ENCODE data around the gene ATP6V1C2.

- TF ChIP-seq SMC3 (conservative IDR thresholded peaks at IDR 0.05; ENCODE audit: insufficient read depth, low read depth, low read length), result no peak
- TF ChIP-seq EZH2 (IDR thresholded peaks at IDR 0.05; ENCODE audit: borderline replicate concordance, low read depth, low read length), result no peak
- no peak for TF ChIP-seq MYC (IDR thresholded peaks at IDR 0.05; ENCODE audit: low read depth, low read length)
- TF ChIP-seq MYC (CRISPR knock-in tag; IDR thresholded peaks at IDR 0.05; ENCODE audit: borderline replicate concordance, low read depth), result no peak
- TF ChIP-seq ZNF668 (CRISPR knock-in tag; IDR thresholded peaks at IDR 0.05), result no peak
- TF ChIP-seq, protein P1, sequence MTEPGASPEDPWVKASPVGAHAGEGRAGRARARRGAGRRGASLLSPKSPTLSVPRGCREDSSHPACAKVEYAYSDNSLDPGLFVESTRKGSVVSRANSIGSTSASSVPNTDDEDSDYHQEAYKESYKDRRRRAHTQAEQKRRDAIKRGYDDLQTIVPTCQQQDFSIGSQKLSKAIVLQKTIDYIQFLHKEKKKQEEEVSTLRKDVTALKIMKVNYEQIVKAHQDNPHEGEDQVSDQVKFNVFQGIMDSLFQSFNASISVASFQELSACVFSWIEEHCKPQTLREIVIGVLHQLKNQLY (CRISPR knock-in tag; conservative IDR thresholded peaks at IDR 0.05), result no peak
- TF ChIP-seq ZNF124 (CRISPR knock-in tag; IDR thresholded peaks at IDR 0.05), result no peak
- TF ChIP-seq SIN3A (IDR thresholded peaks at IDR 0.05; ENCODE audit: borderline replicate concordance in 2 of 2, control insufficient read depth in 1 of 2, low read depth in 2 of 2, low read length in 2 of 2), result no peak
- no peak for TF ChIP-seq ZFX (CRISPR knock-in tag; IDR thresholded peaks at IDR 0.05)
- TF ChIP-seq, protein P2, sequence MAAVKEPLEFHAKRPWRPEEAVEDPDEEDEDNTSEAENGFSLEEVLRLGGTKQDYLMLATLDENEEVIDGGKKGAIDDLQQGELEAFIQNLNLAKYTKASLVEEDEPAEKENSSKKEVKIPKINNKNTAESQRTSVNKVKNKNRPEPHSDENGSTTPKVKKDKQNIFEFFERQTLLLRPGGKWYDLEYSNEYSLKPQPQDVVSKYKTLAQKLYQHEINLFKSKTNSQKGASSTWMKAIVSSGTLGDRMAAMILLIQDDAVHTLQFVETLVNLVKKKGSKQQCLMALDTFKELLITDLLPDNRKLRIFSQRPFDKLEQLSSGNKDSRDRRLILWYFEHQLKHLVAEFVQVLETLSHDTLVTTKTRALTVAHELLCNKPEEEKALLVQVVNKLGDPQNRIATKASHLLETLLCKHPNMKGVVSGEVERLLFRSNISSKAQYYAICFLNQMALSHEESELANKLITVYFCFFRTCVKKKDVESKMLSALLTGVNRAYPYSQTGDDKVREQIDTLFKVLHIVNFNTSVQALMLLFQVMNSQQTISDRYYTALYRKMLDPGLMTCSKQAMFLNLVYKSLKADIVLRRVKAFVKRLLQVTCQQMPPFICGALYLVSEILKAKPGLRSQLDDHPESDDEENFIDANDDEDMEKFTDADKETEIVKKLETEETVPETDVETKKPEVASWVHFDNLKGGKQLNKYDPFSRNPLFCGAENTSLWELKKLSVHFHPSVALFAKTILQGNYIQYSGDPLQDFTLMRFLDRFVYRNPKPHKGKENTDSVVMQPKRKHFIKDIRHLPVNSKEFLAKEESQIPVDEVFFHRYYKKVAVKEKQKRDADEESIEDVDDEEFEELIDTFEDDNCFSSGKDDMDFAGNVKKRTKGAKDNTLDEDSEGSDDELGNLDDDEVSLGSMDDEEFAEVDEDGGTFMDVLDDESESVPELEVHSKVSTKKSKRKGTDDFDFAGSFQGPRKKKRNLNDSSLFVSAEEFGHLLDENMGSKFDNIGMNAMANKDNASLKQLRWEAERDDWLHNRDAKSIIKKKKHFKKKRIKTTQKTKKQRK (IDR thresholded peaks at IDR 0.05; ENCODE audit: borderline replicate concordance, low read depth, low read length), result no peak
- TF ChIP-seq CBX3 (IDR thresholded peaks at IDR 0.05; ENCODE audit: borderline replicate concordance in 1 of 2, low read length in 2 of 2), result no peak
- TF ChIP-seq SRSF1 (IDR thresholded peaks at IDR 0.05; ENCODE audit: low read depth, low read length), result no peak
- no peak for TF ChIP-seq DIDO1 (tag; IDR thresholded peaks at IDR 0.05; ENCODE audit: low read depth)
- no peak for TF ChIP-seq GABPA (tag; conservative IDR thresholded peaks at IDR 0.05; ENCODE audit: low read depth)
Measured at GRCh38 chr2:10824191-10824590, 102.8 kb downstream of the ATP6V1C2 start.

All from K562 (cell line).